Adrenal gland (tissue), 5 donors: Measurements from ENCODE around the gene DUS1L.

ENCODE experiments used
- POLR2A ChIP-seq, 2 donors: fragments of 450-650 bp; IDR thresholded peaks; one replicate each; pipeline ENCODE4 v1.6.1; 2017; ENCODE audit warnings: antibody characterized with exemption in 2 of 2, mild to moderate bottlenecking in 2 of 2, moderate library complexity in 1 of 2
- TF ChIP-seq, protein P1 (sequence below), 6 experiments: fragments of 450-650 bp in 4 of 6; fragments of 200-600 bp in 2 of 6; sonication (generic) in 1 of 6; IDR thresholded peaks; 1 replicate in 5 of 6; 2 replicates in 1 of 6; pipeline versions ENCODE4 v1.5.1 to v1.8.0; 2016 to 2021; ENCODE audit warnings: antibody characterized with exemption in 6 of 6, mild to moderate bottlenecking in 2 of 6, moderate library complexity in 1 of 6
- donor health status: DM: no; HTN: no; CAD: no.

DNA sequence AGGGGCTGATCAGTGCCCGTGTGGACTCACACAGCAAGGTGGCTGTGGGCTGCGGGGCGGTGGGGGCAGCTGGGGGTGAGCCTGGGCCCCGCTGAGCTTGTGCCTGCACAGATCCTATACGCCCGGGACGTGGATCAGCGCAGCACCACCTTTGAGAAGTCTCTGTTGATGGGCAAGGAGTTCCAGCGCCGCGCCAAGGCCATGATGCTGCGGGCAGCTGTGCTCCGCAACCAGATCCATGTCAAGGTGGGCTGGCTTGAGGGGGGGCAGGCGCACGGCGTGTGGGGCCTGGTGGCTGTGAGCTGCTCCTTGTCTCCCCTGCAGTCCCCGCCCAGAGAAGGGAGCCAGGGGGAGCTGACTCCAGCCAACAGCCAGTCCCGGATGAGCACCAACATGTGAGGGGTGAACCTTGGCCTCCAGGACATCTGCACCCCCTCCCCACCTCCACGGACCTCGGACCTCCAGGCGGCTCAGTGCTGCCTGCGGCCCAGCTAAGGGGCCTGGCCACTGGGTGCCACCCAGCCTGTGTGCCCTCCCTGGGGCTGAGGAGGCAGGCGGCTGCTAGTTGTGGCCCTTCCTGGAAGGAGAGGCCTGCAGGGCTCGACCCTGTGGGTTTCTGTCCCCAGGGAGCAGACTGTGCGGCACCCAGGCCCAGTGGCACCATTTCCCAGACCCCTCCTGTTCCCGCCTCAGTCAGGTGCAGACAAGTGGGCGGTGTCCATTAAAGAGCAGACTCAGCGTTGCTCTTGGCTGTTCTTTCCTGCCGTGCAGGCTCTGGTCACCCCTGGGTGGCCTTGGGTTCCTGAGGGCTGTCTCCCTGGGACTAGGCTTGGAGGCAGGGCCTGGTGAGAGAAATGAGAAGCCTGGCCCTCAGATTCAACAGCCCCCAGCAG is 8.6 kb downstream of the DUS1L start:
- no peak for TF ChIP-seq POLR2A (IDR thresholded peaks at IDR 0.05)
- TF ChIP-seq, protein P1, sequence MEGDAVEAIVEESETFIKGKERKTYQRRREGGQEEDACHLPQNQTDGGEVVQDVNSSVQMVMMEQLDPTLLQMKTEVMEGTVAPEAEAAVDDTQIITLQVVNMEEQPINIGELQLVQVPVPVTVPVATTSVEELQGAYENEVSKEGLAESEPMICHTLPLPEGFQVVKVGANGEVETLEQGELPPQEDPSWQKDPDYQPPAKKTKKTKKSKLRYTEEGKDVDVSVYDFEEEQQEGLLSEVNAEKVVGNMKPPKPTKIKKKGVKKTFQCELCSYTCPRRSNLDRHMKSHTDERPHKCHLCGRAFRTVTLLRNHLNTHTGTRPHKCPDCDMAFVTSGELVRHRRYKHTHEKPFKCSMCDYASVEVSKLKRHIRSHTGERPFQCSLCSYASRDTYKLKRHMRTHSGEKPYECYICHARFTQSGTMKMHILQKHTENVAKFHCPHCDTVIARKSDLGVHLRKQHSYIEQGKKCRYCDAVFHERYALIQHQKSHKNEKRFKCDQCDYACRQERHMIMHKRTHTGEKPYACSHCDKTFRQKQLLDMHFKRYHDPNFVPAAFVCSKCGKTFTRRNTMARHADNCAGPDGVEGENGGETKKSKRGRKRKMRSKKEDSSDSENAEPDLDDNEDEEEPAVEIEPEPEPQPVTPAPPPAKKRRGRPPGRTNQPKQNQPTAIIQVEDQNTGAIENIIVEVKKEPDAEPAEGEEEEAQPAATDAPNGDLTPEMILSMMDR (IDR thresholded peaks at IDR 0.05) = no peak
